ENCODE data around the gene NBPF1. TPM values are rescaled to one million over a fixed set of nuclear protein-coding genes. Genes with fewer than 3 reads are reported as not detected.

The NBPF1 gene
- total and polyA plus RNA-seq, 9 of the 15 experiments (the other 6 are each of a cell fraction or from before 2014, with no cell fraction given), result 5.2 to 42.6 (median 24.1) TPM

DNA sequence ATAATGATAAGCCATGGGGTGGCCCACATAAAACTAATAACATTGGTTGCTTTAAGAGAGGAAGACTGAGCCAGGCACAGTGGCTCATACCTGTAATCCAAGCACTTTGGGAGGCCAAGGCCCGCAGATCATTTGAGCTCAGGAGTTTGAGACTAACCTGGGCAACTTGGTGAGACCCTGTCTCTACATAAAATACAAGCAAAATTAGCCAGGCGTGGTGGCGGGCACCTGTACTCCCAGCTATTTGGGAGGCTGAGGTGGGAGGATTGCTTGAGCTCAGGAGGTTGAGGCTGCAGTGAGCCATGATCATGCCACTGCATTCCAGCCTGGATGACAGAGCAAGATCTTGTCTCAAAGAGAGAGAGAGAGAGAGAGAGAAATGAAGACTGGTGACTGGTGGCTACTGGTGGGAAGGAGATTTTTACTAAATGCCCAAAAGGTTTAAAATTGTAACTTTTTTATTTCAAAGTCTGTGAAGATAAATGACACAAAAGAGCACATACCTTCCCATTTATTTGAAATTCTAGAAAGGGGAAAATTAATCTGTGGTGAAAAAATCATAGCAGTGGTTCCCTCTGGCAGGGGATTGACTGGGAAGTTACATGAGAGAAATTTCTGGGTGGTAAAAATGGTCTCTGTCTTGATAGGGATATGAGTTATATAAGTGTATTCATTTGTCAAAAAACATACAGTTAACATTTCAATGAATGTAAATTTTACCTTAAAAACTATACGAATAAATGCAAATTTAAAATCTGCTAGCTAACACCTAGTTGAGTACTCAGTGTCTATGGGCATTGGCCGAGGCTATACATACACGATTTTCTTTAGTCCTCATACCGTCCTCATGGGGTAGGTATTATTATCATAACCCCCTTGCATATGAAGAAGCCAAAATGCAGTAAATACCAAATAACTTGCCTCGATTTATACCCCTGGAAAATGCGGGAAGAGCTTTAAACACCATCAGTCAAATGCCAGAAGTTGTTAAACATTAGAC is 2.2 kb upstream of the NBPF1 start (continued):
- TF ChIP-seq, protein P1, sequence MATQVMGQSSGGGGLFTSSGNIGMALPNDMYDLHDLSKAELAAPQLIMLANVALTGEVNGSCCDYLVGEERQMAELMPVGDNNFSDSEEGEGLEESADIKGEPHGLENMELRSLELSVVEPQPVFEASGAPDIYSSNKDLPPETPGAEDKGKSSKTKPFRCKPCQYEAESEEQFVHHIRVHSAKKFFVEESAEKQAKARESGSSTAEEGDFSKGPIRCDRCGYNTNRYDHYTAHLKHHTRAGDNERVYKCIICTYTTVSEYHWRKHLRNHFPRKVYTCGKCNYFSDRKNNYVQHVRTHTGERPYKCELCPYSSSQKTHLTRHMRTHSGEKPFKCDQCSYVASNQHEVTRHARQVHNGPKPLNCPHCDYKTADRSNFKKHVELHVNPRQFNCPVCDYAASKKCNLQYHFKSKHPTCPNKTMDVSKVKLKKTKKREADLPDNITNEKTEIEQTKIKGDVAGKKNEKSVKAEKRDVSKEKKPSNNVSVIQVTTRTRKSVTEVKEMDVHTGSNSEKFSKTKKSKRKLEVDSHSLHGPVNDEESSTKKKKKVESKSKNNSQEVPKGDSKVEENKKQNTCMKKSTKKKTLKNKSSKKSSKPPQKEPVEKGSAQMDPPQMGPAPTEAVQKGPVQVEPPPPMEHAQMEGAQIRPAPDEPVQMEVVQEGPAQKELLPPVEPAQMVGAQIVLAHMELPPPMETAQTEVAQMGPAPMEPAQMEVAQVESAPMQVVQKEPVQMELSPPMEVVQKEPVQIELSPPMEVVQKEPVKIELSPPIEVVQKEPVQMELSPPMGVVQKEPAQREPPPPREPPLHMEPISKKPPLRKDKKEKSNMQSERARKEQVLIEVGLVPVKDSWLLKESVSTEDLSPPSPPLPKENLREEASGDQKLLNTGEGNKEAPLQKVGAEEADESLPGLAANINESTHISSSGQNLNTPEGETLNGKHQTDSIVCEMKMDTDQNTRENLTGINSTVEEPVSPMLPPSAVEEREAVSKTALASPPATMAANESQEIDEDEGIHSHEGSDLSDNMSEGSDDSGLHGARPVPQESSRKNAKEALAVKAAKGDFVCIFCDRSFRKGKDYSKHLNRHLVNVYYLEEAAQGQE (IDR thresholded peaks at IDR 0.05; ENCODE audit: borderline replicate concordance), result no peak
- TF ChIP-seq, protein P1 (CRISPR knock-in tag; IDR thresholded peaks at IDR 0.05; ENCODE audit: low read depth), result 0 out of 2 replicates have a peak, but pooled peaks have one; percentile 65
- no peak for TF ChIP-seq DLX4 (CRISPR knock-in tag; IDR thresholded peaks at IDR 0.05)
- peak; percentile 50; the same call in 1 of the 2 replicates for TF ChIP-seq BRD4 (IDR thresholded peaks at IDR 0.05)
- TF ChIP-seq RAD21 (CRISPR knock-in tag; conservative IDR thresholded peaks at IDR 0.05 in 1 of 2, IDR thresholded peaks at IDR 0.05 in 1 of 2), result peak; percentile 41 to 42
- TF ChIP-seq RHOXF2B (CRISPR knock-in tag; conservative IDR thresholded peaks at IDR 0.05), result 0 out of 2 replicates have a peak, but pooled peaks have one; percentile 8
- peak; percentile 47; the same call in 1 of the 2 replicates for TF ChIP-seq ZNF444 (CRISPR knock-in tag; IDR thresholded peaks at IDR 0.05)
- TF ChIP-seq CHCHD3 (CRISPR knock-in tag; IDR thresholded peaks at IDR 0.05), result peak; percentile 9; the same call in 1 of the 2 replicates
- peak; percentile 64; the same call in 1 of the 2 replicates for TF ChIP-seq MYC (IDR thresholded peaks at IDR 0.05; ENCODE audit: low read depth, low read length)
- no peak; the same call in none of the 2 replicates for TF ChIP-seq MYC (CRISPR knock-in tag; IDR thresholded peaks at IDR 0.05; ENCODE audit: borderline replicate concordance, low read depth)
